ENCODE data around the gene PHPT1.
"Not testable (repeated sequence)": the region's sequence is repeated elsewhere in the genome, so short reads cannot be mapped to it uniquely, and the experiment has no call there.

PHPT1 gene
- 13.4 to 24.6 reads per million in 2 donors for total RNA-seq

DNA sequence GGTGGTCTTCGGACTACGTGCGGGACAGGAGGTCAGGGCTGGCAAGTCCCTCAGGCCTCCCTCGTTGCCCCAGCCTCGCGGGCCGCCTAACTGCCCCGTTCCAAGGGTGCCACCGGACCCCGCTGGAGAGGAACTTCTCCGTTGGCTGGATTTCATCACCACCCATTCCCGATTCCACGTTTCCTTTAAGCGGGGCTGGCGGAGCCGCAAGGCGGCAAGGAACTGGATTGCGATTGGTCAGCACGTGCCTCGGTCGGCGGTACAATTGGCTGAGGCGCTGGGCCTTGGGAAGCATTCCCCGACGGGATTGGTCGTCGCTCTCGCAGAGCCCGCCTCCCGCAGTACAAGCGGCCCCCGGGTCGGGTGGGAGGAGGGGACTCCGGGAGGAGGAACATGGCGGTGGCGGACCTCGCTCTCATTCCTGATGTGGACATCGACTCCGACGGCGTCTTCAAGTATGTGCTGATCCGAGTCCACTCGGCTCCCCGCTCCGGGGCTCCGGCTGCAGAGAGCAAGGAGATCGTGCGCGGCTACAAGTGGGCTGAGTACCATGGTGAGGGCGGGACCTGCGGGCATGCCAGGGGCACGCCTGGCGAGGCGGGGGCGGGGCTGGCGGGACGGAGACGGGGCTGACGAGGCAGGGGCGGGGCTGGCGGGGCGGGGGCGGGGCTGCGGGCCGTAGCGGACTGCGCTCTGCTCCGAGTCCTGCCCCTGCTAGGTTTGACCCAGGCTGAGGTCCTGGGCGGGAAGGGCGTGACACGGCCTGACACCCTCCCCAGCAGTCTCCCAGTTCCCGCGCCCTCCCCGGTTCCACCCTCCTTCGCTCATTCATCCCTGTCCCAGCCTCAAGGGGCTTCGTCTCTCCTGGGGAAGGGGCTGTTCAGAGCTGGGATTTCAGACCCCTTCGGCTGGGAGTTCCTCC, at the start of gene PHPT1:
TSS of gene PHPT1 (plus strand) at position 372 of the 922 bp plus-strand sequence. CDS start at position 394, 22 bp downstream.
- peak; percentile 88 for DNase-seq

DNA sequence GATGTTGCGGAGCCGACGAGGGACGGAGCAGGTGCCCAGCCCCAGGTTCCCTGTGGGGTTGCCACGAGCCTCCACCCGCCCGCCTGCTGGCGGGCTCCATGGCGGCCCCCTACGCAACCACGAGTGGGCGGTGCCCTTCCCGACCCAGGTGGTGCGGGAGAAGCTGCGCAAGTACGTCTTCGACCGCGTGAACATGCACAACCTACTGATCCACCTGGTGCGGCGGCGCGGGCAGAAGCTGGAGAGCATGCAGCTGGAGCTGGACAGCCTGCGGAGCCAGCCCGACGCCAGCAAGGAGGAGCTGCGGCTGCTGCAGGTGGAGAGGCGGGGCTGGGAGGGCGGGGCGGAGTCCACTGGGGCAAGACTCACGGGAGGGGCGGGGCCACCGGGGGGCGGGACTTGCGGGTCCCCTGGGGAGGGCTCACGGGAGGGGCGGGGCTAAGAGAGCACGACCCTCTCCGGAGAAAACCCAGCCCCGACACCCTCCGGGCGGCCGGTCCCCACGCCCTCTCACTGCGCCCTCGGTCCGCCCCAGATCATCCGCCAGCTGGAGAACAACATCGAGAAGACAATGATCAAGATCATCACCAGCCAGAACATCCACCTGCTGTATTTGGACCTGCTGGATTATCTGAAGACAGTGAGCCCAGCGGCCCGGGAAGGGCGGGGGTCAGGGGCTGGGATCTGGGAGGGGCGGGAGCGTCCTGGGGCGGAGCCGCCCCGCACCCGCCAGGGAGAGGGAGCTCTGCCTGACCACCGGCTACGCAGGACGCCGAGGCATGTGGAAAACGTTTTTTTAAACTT, 49.2 kb upstream of the PHPT1 start:
- peak; percentile 80 for DNase-seq

DNA sequence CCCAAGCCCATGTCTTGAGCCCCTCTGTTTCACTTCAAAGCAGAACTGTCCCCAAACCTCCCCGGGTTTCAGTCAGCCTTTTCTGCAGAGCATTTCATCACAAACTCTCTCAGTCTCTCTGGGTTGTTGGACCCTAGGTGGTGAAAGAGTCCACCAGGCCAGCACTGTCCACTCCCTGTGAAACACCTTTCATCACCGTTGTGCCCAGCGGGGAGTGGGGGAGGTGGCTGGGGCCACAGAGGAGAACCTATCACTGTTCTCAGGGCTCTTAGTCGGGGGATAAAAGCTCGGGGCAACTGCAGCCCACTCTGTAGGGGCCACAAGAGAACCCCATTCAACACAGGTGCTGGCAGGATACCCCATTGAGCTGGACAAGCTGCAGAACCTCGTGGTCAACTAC, 46.9 kb upstream of the PHPT1 start:
- no peak for DNase-seq

DNA sequence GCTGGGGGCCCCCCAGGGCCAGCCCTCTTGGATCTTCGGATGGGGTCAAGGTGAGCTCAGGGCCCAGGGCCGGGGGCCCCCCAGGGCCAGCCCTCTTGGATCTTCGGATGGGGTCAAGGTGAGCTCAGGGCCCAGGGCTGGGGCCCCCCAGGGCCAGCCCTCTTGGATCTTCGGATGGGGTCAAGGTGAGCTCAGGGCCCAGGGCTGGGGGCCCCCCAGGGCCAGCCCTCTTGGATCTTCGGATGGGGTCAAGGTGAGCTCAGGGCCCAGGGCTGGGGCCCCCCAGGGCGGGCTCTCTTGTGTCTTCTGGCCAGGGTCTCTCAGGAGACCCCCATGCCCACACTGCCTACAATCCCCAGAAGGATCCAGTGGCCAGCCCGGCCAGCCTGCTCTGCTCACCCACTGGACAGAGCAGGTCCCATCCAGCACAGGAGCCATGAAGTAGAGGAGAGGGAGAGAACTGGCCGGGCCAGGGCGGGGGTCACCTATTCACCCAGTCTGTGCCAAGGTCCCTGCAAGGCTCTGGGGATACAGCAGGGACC, 46.1 kb upstream of the PHPT1 start:
- not testable (repeated sequence) for DNase-seq

GRCh38 chr9:136803551-136804508, 45.4 kb upstream of the PHPT1 start:
- no peak for DNase-seq

- no peak for DNase-seq
Measured at GRCh38 chr9:136804509-136805206, 44.6 kb upstream of the PHPT1 start.

- DNase-seq = no peak
Measured at GRCh38 chr9:136805207-136805740, 43.9 kb upstream of the PHPT1 start.

- no peak for DNase-seq
Measured at GRCh38 chr9:136806067-136806466, 43.1 kb upstream of the PHPT1 start.

GRCh38 chr9:136806631-136807201, 42.5 kb upstream of the PHPT1 start:
- DNase-seq = no peak

DNA sequence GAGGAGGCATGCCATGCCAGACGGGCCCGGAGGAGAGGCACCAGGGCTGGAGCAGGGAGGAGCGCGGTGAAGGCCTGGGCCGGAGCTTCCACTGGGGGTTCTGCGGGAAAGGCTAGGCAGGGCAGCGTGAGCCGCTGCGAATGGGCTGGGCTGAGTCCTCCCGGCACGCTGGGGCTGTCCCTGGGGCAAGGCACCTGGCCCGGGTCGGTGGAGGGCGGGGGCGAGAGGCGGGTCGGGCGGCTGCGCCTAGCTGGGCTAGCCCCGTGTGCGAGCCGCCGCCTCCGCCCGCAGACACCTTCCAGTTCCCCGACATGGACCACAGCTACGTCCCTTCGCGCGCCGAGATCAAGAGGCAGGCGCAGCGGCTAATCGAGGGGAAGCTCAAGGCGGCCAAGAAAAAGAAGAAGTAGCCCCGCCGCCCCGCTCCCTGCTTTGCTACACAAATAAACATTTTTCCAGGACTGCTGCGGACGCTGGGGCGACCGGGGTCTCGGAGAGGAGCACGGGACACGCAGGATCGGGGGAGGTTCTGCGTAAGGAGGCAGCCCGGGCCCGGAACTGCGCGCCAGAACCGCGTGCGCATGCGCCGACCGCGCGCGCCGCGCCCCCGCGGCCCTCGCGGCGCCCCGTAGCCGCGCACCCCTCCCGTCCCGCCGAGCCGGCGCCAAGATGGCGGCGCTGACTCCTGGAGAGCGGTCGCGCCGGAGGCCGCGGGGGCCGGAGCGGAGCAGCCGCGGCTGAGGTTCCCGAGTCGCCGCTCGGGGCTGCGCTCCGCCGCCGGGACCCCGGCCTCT, 41.7 kb upstream of the PHPT1 start, which contains the start of gene RABL6:
TSS of gene RABL6 (plus strand) at position 668 of the 794 bp plus-strand sequence. CDS start 249 bp downstream, outside the sequence.
- DNase-seq = peak; percentile 72

- DNase-seq = peak; percentile 40
Measured at GRCh38 chr9:136808075-136808805, 41.0 kb upstream of the PHPT1 start.

GRCh38 chr9:136808806-136809158, 40.4 kb upstream of the PHPT1 start:
- DNase-seq = no peak

- DNase-seq = no peak
Measured at GRCh38 chr9:136814725-136815421, 34.3 kb upstream of the PHPT1 start.

- DNase-seq = no peak
Measured at GRCh38 chr9:136815422-136815782, 33.8 kb upstream of the PHPT1 start.

DNA sequence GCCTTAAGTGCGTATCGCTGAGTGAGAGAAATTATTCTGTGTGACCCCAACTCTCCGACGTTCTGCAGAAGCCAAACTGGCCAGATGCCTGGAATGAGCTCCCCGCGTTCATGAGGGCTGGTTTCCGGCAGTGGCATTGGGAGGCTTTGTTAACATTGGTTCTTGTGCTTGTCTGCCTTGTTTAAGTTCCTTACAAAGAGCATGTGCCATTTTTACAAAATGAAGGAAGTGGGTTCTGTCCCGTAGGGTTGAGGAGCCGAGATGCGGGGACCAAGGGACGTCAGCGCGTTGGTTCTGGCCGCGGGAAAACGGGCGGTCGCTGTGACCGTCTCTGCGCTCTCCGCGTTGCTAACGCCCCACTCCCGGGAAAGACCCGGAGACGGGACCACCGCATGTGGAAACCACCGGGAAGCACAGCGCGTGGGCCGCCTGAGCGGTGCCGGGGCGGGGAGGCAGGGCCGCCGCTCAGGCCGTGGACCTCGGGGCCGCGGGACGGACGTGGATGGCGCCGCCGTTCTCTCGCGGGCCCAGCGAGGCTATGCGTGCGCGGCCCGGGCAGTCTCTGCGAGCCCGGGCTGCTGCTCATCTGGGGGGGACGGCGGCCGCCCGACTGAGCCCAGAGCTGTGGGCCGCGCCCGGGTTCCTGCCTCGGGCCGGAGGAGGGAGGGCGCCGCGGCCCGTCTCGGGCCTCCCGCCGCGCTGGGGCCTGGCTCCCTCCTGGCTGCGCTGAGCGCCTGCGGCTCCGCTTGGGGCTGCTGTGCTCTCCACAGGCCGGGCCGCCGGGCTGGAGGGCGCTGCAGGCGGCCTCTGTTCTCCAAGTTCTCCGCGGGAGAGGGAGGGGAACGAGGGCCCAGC, 28.0 kb upstream of the PHPT1 start:
- DNase-seq = no peak

DNA sequence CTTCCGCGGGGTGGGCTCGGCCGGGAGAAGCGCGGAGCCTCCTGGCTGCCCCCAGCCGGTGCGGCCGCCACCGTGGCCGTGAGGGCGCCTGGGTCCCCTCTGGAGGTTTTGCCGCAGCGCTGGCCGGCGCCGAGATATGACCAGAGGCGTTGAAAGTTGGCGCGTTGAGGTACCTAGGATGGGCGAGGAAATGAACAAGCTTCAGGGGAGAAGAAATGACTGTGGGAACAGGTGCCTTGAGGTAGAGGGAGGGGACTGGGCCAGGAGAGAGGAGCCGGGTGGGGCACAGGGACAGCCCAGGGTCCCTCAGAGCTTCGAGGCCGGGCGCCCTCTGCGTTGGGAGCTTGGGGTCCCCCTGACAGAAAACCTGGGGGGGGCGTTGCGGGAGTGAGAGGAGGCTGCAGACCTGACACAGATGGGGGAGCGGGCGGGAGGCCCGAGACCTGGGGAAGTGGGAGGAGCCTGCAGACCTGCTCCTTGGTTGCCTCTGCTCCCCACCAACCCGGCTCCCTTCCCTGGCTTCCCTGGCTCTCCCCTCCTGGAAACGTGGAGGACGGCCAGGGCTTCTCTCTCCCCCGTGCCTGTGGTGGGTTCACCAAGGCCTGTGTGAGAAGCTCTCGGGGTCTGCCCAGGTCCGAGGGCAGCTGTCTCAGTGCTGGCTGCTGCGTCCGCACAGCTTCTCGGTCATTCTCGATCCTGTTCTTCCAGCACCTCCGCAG, 27.2 kb upstream of the PHPT1 start:
- DNase-seq = no peak
